ENCODE data around the gene CPTP.
"Not testable (repeated sequence)": the region's sequence is repeated elsewhere in the genome, so short reads cannot be mapped to it uniquely, and the experiment has no call there.

CPTP gene

GRCh38 chr1:1313500-1314236 is 10.9 kb upstream of the CPTP start:
- no peak for TF ChIP-seq CTCF (IDR thresholded peaks at IDR 0.05; ENCODE audit: low read depth, low read length)
- no peak overlapping the region for H3K4me3 ChIP-seq (ENCODE audit: low read depth, low read length)

- TF ChIP-seq CTCF (IDR thresholded peaks at IDR 0.05; ENCODE audit: low read depth, low read length), result no peak
Observed at GRCh38 chr1:1314237-1314586, 10.4 kb upstream of the CPTP start.

GRCh38 chr1:1314678-1315335 is 9.8 kb upstream of the CPTP start:
- H3K4me3 ChIP-seq (ENCODE audit: low read depth, low read length), result no peak overlapping the region
- TF ChIP-seq CTCF (IDR thresholded peaks at IDR 0.05; ENCODE audit: low read depth, low read length), result no peak

More at GRCh38 chr1:1314237-1314586, 10.4 kb upstream of the CPTP start:
- no peak overlapping the region for H3K4me3 ChIP-seq (ENCODE audit: low read depth, low read length)

- H3K4me3 ChIP-seq (ENCODE audit: low read depth, low read length), result no peak overlapping the region
- TF ChIP-seq CTCF (IDR thresholded peaks at IDR 0.05; ENCODE audit: low read depth, low read length), result no peak
Observed at GRCh38 chr1:1315435-1315954, 9.1 kb upstream of the CPTP start.

- not testable (repeated sequence) for H3K4me3 ChIP-seq (ENCODE audit: low read depth, low read length)
Observed at GRCh38 chr1:1316199-1316598, 8.4 kb upstream of the CPTP start.

GRCh38 chr1:1317420-1317819 is 7.2 kb upstream of the CPTP start:
- H3K4me3 ChIP-seq (ENCODE audit: low read depth, low read length), result no peak overlapping the region
- no peak for TF ChIP-seq CTCF (IDR thresholded peaks at IDR 0.05; ENCODE audit: low read depth, low read length)

GRCh38 chr1:1318131-1318652 is 6.4 kb upstream of the CPTP start:
- TF ChIP-seq CTCF (IDR thresholded peaks at IDR 0.05; ENCODE audit: low read depth, low read length), result no peak
- no peak overlapping the region for H3K4me3 ChIP-seq (ENCODE audit: low read depth, low read length)

All from WI38 (cell line).